Measurements from ENCODE around the gene TMEM79. TPM values are rescaled to one million over a fixed set of nuclear protein-coding genes. Genes with fewer than 3 reads are reported as not detected.

The TMEM79 gene
- total RNA-seq, 2 donors from 2014 or later: 2.9 to 7.0 TPM

DNA sequence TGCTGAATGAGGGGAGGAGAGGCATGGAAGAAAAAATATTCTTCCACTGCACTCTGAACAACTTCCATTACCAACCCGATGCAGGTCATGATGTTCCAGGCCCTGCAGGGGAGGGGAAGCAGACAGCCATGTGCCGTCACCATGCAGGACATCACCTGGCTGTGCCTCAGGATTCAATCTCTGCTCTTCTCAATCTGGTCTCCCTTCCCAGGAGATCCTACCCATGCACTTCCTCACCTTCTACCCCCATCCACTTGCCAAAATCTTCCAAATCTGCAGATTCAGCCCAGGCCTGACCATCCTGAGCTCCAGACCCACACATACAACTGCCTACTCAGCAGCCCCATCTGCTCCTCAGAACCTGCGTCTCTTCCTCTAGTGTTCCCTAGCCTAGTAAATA, 30.5 kb upstream of the TMEM79 start:
- Histone ChIP-seq H3K27me3 (no peaks in the 10 kb centered on the region), H3K4me3 (no peak overlapping the region), H3K27ac (no peak overlapping the region), H3K4me1 (no peaks in the 10 kb centered on the region), H3K36me3 (peaks cover 34% of the 10 kb centered on the region), H3K9ac (ENCODE audit: low read depth in 2 of 2, low read length in 2 of 2) (no peak overlapping the region), H3K9me3 (no peaks in the 10 kb centered on the region)
- intact Hi-C loops (cut with DNase I): no loop called here
- TF ChIP-seq CTCF (IDR thresholded peaks at IDR 0.05): no peak
- DNase-seq: no peak

DNA sequence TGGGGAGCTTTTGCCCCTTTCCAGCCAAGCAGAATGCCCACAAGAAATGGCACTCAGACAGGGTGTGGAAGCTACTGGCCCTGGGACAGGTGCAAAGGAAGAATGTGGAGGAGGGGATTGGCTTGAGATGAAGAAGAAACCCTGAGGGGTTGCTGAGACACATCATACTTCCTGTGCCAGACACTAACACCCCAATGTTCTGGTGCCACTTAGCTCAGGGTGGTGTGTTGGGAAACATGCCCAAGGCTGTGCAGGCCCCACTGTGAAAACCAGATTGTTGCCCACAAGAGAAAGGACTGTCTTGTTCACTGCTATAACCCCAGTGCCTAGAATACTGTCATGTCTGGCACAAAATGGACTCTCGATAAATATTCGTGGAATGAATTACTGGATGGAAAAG, 26.4 kb upstream of the TMEM79 start:
- Histone ChIP-seq H3K27me3 (no peaks in the 10 kb centered on the region), H3K27ac (no peak overlapping the region), H3K9me3 (no peaks in the 10 kb centered on the region), H3K36me3 (peaks cover 44% of the 10 kb centered on the region), H3K9ac (ENCODE audit: low read depth in 2 of 2, low read length in 2 of 2) (no peak overlapping the region), H3K4me3 (no peak overlapping the region), H3K4me1 (no peaks in the 10 kb centered on the region)
- no peak for DNase-seq
- TF ChIP-seq CTCF (IDR thresholded peaks at IDR 0.05): no peak
- intact Hi-C loops (cut with DNase I): no loop called here

- DNase-seq: no peak
- no peak for TF ChIP-seq CTCF (IDR thresholded peaks at IDR 0.05)
- no peak overlapping the region for H3K4me3 ChIP-seq
- intact Hi-C loops (cut with DNase I): no loop called here
- H3K9ac ChIP-seq (ENCODE audit: low read depth in 2 of 2, low read length in 2 of 2): no peak overlapping the region
- no peak overlapping the region for H3K27ac ChIP-seq
- H3K9me3 ChIP-seq: no peaks in the 10 kb centered on the region
- H3K27me3 ChIP-seq: no peaks in the 10 kb centered on the region
- H3K36me3 ChIP-seq: peaks cover 33% of the 10 kb centered on the region
- H3K4me1 ChIP-seq: no peaks in the 10 kb centered on the region
Observed at GRCh38 chr1:156258859-156259258, 25.3 kb upstream of the TMEM79 start.

GRCh38 chr1:156259805-156260204, 24.3 kb upstream of the TMEM79 start:
- intact Hi-C loops (cut with DNase I): no loop called here
- DNase-seq: no peak
- no peaks in the 10 kb centered on the region for H3K27me3 ChIP-seq
- no peaks in the 10 kb centered on the region for H3K9me3 ChIP-seq
- H3K27ac ChIP-seq: no peak overlapping the region
- H3K36me3 ChIP-seq: peaks cover 30% of the 10 kb centered on the region
- no peak overlapping the region for H3K9ac ChIP-seq (ENCODE audit: low read depth in 2 of 2, low read length in 2 of 2)
- no peaks in the 10 kb centered on the region for H3K4me1 ChIP-seq
- no peak for TF ChIP-seq CTCF (IDR thresholded peaks at IDR 0.05)
- H3K4me3 ChIP-seq: no peak overlapping the region

DNA sequence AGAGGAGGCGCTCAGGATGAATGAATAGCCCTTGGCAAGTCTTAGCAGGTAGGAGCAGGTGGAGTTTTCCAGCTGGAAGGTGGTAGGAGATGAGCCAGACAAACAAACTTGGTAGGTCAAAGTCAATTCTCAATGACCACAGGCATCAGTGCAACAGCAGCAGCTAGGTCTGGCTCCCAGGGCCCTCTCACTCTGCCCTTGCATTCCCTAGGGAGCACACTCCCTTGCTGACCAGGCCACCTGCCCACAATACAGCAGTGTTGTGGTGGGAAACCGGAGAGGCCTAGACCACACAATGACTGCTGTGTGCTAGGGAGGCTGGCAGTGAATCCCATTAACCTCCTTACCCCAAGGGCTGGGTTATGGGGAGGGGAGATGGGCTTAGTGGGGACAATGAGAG, 23.2 kb upstream of the TMEM79 start:
- no peaks in the 10 kb centered on the region for H3K4me1 ChIP-seq
- TF ChIP-seq CTCF (IDR thresholded peaks at IDR 0.05): no peak

More for the DNA sequence above, 23.2 kb upstream of the TMEM79 start:
- H3K4me3 ChIP-seq: no peak overlapping the region
- intact Hi-C loops (cut with DNase I): no loop called here
- H3K27ac ChIP-seq: no peak overlapping the region
- H3K9ac ChIP-seq (ENCODE audit: low read depth in 2 of 2, low read length in 2 of 2): no peak overlapping the region
- no peaks in the 10 kb centered on the region for H3K27me3 ChIP-seq
- no peaks in the 10 kb centered on the region for H3K9me3 ChIP-seq
- DNase-seq: no peak
- H3K36me3 ChIP-seq: peaks cover 39% of the 10 kb centered on the region
